Measurements from ENCODE around the gene NCAM1.
"Not testable (repeated sequence)": the region's sequence is repeated elsewhere in the genome, so short reads cannot be mapped to it uniquely, and the experiment has no call there.

NCAM1 gene

DNA sequence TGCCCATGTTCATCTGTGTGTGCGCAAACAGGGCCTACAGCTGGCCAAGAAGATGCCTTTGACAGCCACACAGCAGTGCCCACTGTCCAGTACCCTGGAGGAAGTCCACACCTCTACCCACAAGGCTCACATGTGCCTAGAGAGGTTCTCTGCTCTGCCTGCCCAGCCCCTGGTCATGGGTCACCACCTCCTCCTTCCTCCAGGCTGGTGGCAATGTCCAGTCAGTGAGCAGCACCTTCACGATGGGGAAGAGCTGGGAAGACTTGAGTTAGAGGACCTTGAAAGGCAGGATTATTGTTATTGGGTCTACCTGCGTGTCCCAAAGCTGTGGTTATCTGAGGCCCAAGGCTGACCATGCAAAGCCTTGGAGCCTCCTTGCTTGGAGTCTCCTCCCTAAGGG is 324.8 kb downstream of the NCAM1 start:
- no peak for DNase-seq (ENCODE audit: extremely low spot score, insufficient read length, low read depth)
- FAIRE-seq = no peak

- DNase-seq (ENCODE audit: extremely low spot score, insufficient read length, low read depth) (no peak), FAIRE-seq (no peak)
Measured at GRCh38 chr11:113286509-113287497, 325.6 kb downstream of the NCAM1 start.

DNA sequence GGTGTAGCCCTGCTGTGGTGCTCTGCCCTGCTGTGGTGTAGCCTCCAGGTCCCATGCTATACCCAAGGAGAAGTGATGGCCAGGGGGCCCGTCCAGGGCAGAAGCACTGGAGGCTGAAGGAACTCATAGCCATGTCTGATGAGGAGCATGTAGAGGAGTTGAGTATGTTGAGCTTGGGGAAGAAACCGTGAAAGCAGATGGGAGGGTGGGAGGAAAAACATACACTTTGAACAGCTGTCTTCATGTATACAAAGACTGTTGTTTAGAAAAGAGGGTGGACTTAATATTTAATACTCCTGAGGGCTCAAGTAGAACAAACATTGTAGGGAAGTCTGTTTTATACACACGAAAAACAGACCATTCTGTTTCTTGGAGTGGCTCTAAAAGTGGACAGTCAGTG is 326.6 kb downstream of the NCAM1 start:
- FAIRE-seq (no peak), DNase-seq (ENCODE audit: extremely low spot score, insufficient read length, low read depth) (no peak)

DNA sequence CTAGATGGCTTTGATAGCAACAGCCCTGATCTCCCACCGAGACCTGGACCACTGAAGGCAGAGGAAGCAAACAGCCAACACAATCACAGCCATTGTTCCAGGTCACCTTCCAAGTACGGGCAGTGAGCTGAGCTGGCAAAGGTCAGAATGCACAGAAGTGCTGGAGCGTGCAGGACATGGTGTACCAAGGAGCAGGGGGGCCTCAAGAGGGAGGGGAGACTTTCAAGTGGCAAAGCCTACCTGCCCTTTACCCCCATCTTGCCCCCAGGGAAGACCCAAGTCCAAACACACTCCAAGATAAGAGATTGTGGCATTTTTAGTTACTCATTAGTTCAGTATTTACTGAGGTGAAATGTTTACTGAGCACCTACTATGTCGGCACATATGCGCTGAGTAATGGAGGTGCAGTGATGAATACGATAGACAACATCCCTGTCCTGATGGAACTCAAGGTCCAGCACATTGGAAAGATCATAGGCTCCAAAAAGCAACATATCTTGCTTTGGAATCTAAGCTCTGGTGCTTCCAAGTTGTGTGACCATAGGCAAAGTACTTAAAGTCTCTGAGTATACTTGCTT is 327.2 kb downstream of the NCAM1 start:
- FAIRE-seq (no peak), DNase-seq (ENCODE audit: extremely low spot score, insufficient read length, low read depth) (no peak)

- FAIRE-seq (peak; percentile 83), DNase-seq (ENCODE audit: extremely low spot score, insufficient read length, low read depth) (peak; percentile 68)
Measured at GRCh38 chr11:113289431-113290187, 328.4 kb downstream of the NCAM1 start.

- DNase-seq (ENCODE audit: extremely low spot score, insufficient read length, low read depth) (no peak), FAIRE-seq (no peak)
Measured at GRCh38 chr11:113293936-113294335, 332.7 kb downstream of the NCAM1 start.

GRCh38 chr11:113295993-113296392 is 334.8 kb downstream of the NCAM1 start:
- DNase-seq (ENCODE audit: extremely low spot score, insufficient read length, low read depth) = no peak
- no peak for FAIRE-seq

- DNase-seq (ENCODE audit: extremely low spot score, insufficient read length, low read depth) = no peak
- no peak for FAIRE-seq
Measured at GRCh38 chr11:113296447-113297205, 335.4 kb downstream of the NCAM1 start.

- FAIRE-seq = not testable (repeated sequence)
Measured at GRCh38 chr11:113298496-113298895, 337.3 kb downstream of the NCAM1 start.

GRCh38 chr11:113304916-113305315 is 343.7 kb downstream of the NCAM1 start:
- no peak for DNase-seq (ENCODE audit: extremely low spot score, insufficient read length, low read depth)
- no peak for FAIRE-seq

More at GRCh38 chr11:113298496-113298895, 337.3 kb downstream of the NCAM1 start:
- not testable (repeated sequence) for DNase-seq (ENCODE audit: extremely low spot score, insufficient read length, low read depth)

DNA sequence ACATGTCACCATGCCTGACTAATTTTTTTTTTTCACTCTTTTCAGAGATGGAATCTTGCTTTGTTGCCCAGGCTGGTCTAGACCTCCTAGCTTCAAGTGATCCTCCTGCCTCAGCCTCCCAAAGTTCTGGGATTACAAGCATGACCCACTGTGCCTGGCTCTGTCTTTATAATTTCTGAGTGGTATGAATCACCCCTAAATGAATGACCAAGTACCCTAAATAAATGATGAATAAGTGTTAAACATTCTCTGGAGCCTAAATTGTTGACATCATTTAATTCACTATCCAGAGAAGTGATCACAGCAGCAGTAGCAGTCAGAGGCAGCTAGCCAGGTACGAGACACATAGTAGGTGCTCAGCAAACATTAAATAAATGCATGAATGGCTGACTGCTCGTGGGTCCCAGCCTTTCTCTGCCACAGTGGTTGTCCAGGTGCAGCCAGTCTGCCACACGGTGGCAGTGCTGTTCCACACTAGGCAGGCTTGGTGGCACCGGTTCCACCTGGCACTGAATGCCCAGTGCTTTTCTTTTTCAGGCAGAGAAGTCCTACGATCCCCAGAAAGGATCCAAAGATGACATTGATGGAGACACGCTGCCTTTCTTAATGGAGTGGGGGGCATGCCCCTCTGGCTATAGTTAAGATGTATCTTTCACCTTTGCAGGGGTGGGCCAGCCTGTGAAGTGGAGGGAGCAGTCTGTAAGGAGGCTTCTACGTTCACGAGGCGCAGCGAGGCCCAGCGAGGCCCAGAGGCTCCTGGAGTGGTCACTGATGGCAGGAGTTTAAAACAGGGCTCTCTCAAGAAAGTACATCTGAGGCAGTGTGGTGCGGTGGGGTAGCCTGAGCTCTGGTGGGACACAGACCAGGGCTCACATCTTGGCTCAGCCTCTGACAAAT is 344.5 kb downstream of the NCAM1 start:
- DNase-seq (ENCODE audit: extremely low spot score, insufficient read length, low read depth) (peak; percentile 46), FAIRE-seq (peak; percentile 82)

DNA sequence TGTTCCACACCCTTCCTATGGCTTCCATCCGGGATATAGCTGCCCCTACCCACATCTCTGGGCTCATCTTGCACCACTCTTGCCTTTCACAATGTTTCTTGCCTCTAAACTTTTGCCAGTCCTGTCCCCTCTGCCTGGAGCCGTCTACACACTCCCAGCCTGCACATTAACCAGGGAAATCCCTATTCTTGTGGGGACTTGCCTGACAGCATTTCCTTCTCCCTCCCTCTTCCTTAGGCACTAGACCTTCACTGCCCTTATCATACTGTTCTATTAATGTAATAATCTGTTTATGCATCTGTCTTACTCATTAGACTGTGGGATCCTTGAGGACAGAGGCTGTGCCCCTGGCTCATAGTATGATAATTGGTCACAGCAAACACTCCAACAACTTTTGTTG is 347.4 kb downstream of the NCAM1 start:
- DNase-seq (ENCODE audit: extremely low spot score, insufficient read length, low read depth) = no peak
- FAIRE-seq = no peak

- DNase-seq (ENCODE audit: extremely low spot score, insufficient read length, low read depth) = no peak
- no peak for FAIRE-seq
Measured at GRCh38 chr11:113311536-113311935, 350.3 kb downstream of the NCAM1 start.

DNA sequence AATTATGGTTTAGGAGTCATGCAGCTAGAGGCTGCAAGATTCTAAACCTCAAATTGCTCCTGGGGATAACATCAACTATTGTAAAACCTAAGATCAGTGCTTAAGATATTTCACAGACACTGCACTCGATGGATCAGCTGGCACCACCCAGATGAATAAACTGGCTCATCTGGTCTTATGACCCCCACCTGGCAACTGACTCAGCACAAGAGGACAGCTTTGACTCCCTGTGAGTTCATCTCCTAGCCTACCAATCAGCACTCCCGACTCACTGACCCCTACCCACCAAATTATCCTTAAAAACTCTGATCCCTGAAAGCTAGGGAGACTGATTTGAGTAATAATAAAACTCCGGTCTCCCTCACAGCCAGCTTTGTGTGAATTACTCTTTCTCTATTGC is 352.4 kb downstream of the NCAM1 start:
- no peak for FAIRE-seq
- no peak for DNase-seq (ENCODE audit: extremely low spot score, insufficient read length, low read depth)

DNA sequence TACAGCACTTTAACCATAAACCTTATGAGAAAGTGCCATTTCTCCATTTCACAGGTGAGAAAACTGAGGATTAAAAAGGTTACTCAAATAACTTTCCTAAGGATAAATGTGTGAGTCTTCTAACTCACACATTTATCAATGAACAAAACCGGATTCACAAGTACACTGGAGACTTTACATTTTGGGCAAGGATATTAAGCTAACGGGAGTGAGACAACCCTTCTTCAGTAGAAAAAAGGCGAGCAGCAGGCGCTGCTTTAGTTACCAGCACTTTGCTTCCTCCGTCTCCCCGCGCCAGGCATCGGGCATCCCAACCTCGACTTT is 352.8 kb downstream of the NCAM1 start:
- no peak for DNase-seq (ENCODE audit: extremely low spot score, insufficient read length, low read depth)
- FAIRE-seq = no peak

- DNase-seq (ENCODE audit: extremely low spot score, insufficient read length, low read depth) = peak; percentile 89
- peak; percentile 96 for FAIRE-seq
Measured at GRCh38 chr11:113314389-113315301, 353.4 kb downstream of the NCAM1 start, which contains the start of gene TTC12. TTC12 (plus strand) TSS chr11:113314583; CDS start chr11:113316258, 1,675 bp downstream.

DNA sequence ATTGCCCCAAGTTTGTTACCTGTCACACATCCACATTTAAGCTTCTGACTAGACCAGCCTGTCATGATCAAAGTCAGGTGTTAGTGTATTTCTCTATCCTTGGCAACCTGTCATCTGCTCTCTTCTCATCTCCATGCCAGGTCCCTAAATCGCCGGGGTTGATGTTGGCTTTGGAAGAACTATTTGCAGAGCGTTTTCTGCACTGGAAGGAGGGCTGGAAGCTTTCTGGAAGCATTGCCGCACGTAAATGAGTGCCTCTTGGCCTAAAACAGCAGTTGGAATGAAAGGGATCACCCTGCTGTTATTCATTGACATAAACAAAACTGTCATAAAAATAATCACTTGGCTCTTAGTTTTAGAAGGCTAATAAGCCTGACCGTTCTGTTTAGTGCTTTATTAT is 354.6 kb downstream of the NCAM1 start:
- FAIRE-seq = no peak

GRCh38 chr11:113316256-113316655 is 355.0 kb downstream of the NCAM1 start:
- FAIRE-seq (no peak), DNase-seq (ENCODE audit: extremely low spot score, insufficient read length, low read depth) (no peak)

More for the DNA sequence above, 354.6 kb downstream of the NCAM1 start:
- DNase-seq (ENCODE audit: extremely low spot score, insufficient read length, low read depth) = no peak
